Activated T-helper 1 cell treated with Interleukin-2 at 50 U/mL for 16 hours (primary cell): ENCODE data around the gene FLNC.

Experiments
- DNase-seq: peaks from one replicate; pipeline ENCODE4 v3.0.0-alpha.2; 2020; ENCODE audit warnings: low read depth

The FLNC gene

DNA sequence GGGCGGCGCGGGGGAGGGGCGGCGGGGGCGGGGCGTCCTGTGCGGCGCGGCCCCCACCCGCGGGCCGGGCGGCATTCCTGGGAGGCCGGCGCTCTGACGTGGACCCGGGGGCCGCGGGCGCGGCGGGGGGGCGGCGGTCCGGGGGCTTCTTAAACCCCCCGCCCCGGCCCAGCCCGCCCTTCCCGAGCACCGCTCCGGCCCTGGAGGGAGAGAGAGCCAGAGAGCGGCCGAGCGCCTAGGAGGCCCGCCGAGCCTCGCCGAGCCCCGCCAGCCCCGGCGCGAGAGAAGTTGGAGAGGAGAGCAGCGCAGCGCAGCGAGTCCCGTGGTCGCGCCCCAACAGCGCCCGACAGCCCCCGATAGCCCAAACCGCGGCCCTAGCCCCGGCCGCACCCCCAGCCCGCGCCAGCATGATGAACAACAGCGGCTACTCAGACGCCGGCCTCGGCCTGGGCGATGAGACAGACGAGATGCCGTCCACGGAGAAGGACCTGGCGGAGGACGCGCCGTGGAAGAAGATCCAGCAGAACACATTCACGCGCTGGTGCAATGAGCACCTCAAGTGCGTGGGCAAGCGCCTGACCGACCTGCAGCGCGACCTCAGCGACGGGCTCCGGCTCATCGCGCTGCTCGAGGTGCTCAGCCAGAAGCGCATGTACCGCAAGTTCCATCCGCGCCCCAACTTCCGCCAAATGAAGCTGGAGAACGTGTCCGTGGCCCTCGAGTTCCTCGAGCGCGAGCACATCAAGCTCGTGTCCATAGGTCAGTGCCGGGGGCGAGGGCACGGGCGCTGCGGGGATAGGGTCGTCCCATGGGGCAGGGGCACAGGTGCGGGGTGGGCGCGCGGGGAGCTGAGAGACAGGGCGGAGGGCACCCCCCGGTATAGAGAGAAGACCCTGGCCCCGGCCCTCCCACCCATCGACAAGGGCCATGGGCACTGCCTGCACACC, at the start of gene FLNC:
FLNC (plus strand) TSS at position 176 of the 947 bp plus-strand sequence; CDS start at position 408, 232 bp downstream.
- DNase-seq, result no peak

- no peak for DNase-seq
Measured at GRCh38 chr7:128781126-128781525, 49.1 kb upstream of the FLNC start.

GRCh38 chr7:128781851-128782250, 48.4 kb upstream of the FLNC start:
- DNase-seq, result no peak

DNA sequence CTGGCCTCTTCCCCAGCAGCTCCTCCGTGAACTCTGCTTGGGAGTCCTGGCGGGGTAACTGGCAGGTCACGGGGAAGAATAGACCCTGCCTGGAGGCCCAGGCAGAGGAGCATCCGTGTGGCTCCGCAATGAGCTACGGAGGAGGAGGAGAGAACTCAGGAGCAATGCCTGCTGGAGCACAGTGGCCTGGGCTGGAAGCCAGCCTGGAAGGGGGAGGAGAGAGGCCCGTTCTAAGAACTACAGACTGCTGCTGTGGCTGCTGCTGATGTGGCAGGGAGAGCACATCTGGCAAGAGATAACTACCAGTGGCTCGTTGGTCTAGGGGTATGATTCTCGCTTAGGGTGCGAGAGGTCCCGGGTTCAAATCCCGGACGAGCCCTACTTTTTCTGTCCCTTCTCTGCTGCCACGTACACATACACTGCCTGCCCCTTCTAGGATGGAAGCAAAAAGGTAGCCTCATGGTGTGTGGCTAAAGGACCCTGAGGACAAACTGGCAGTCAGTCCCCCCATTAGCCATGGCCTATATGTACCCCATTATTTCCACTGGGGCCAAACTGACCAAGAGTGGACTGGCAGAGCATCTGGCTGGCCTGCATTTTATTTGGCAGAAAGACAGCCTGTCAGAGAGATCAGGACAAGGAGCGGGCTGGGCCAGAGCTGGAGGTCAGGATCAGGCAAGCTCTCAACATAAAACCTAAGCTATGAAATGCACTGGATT, 46.9 kb upstream of the FLNC start:
- no peak for DNase-seq

DNA sequence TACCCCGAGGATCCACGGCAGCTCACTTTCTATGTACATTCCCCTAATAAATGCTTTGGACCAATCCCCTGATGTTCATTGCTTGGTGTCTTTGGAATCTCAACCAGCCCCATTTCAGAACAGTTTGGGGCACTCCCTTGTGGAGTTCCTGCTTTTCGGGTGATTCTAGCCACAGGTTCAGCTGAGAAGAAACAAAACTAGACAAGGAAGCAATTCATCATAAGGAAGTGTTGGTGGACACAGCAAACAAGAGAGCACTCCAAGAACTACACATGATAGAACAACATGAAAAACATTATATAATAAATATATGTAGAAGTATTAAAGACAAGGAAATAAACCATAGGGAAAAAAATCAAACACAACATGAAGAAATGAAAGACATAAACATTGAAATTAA, 44.5 kb upstream of the FLNC start:
- DNase-seq, result no peak

DNA sequence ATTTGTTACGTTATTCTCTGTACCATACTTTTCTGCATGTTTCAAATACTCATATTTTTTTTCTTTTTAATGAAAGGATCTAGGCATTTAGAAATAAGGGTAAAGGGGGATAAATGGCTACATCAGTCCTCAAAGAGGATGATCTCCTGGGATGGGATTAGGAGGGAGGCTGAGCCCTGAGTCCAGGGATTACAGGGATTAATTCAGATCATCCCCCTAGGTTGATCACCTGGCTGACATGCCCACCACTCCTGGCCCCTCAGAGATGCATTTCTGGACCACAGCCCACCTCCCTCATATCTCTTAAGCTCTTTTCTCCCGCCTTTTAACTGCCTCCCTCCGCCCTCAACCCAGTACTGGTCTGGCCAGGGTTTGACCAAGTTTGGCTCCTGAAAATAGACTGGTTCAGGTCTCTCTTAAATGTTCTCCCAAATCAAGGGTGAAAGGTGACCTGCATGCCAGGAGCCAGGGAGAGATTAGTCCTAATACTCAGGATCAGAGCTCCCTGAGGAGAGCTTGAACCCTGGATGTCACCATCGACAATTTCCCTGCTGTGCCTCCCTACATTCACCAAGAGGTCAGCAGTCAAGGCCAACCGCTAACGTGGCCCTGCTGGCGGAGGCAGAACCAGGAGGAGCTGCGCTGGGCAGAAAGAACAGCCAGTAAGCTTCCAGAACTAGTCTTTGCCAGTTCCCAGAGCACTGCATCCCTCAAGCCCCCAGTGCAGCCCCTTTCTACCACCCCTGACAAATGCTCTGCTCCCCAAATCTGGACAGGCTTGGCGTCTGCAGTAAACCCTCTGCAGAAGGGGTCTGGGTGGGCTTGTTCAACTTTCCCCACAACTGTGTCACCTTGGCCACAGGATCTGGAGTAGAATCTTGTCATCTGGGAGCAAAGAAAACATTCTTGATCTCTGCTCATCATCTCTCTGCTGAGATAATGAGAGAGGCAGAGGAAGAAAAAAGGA, 41.5 kb upstream of the FLNC start:
- DNase-seq, result no peak

DNA sequence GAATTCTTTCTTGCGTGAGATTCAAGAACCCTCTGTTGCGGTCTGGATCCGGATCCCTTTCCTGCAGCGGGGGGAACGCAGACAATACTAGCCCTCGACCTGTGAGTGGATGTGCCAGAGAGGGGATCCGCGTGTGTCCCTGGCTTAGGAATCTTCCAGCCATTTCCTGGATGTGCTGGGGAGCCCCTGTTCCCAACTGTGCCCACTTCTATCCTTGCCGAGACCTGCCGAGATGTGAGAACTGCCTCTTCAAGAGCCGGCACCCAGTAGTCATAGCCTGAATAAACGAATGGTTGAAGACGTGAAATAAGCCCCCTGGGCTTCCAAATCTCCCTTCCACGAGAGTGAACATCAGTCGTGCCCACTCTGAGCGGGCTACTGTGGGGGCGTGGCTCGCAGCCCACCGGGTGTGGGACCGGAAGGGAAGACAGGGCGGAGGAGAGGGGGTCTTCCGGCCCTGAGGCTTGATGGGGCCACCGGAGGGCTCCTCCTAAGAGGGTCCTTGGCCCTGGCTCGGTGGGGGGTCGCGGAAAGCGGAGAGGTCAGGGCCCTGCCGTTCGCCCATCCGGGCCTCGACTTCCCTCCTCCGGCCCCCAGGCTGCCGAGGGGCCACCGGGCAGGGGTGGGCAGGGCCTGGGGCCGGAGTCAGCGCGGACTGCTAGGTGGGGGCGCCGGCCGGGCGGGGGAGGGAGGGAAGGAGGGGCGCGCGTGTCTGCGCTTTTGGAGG, 39.7 kb upstream of the FLNC start:
- DNase-seq, result no peak

- DNase-seq, result peak; percentile 74
Measured at GRCh38 chr7:128791121-128791971, 38.9 kb upstream of the FLNC start, which contains the start of gene CCDC136. CCDC136 (plus strand) TSS chr7:128791968; CDS start chr7:128792412, 444 bp downstream.

- no peak for DNase-seq
Measured at GRCh38 chr7:128791972-128792327, 38.3 kb upstream of the FLNC start.

GRCh38 chr7:128792471-128793180, 37.6 kb upstream of the FLNC start:
- no peak for DNase-seq

- no peak for DNase-seq
Measured at GRCh38 chr7:128793181-128793547, 37.0 kb upstream of the FLNC start.

GRCh38 chr7:128794020-128794419, 36.2 kb upstream of the FLNC start:
- DNase-seq, result no peak

DNA sequence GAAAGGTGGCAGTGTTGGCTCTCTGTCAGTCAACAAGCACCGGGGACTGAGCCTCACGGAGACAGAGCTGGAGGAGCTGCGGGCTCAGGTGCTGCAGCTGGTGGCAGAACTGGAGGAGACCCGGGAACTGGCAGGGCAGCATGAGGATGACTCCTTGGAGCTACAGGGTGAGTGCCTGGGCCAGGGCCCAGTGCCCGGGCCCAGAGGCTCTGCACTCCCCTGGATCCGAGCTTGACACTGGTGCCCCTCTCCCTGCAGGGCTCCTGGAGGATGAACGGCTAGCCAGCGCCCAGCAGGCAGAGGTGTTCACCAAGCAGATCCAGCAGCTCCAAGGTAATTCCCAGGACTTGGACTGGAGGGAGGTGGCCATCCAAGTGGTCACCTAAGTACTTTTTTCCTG, 35.8 kb upstream of the FLNC start:
- no peak for DNase-seq

GRCh38 chr7:128795129-128795528, 35.1 kb upstream of the FLNC start:
- DNase-seq, result no peak

GRCh38 chr7:128796327-128796726, 33.9 kb upstream of the FLNC start:
- DNase-seq, result no peak

DNA sequence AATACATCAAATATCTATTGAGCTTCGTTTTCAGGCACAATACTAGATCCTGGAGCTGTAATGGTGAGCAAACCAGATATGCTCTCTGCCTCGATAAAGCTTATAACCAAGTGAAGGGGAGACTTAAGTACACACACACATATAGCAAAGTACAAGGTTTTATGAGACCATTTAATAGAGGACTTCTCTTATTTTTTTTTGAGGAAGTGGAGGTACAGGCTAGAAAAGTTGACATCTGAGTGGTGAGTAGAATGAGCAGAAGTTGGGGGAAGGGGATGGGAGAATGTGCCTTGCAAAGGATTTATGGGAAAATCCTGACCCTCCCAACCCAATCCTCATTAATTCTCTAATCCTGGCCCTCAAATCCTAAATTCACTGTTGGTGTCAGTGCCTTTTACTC, 30.8 kb upstream of the FLNC start:
- no peak for DNase-seq

- DNase-seq, result no peak
Measured at GRCh38 chr7:128800567-128800966, 29.6 kb upstream of the FLNC start.

DNA sequence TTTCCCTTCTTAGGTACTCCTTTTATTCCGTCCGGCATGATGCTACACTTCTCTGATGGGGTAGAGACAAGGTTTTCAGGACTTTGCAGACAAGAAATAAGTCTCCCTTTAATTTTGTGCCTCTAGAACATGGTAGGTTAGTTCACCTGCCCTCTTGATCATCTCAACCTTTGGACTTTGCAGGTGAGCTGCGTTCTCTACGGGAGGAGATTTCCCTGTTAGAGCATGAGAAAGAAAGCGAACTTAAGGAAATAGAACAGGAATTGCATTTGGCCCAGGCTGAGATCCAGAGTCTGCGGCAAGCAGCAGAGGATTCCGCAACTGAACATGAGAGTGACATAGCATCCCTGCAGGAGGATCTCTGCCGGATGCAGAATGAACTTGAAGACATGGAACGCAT, 29.2 kb upstream of the FLNC start:
- no peak for DNase-seq

- no peak for DNase-seq
Measured at GRCh38 chr7:128801667-128802418, 28.4 kb upstream of the FLNC start.
